ENCODE measurements around the gene DCDC1.

GRCh38 chr11:30821438-30821965, 548.0 kb downstream of the DCDC1 start:
- no peak for TF ChIP-seq CTCF (IDR thresholded peaks at IDR 0.05)
- TF ChIP-seq POLR2A (IDR thresholded peaks at IDR 0.05): no peak
